ENCODE data around the gene TMEM72.

DNA sequence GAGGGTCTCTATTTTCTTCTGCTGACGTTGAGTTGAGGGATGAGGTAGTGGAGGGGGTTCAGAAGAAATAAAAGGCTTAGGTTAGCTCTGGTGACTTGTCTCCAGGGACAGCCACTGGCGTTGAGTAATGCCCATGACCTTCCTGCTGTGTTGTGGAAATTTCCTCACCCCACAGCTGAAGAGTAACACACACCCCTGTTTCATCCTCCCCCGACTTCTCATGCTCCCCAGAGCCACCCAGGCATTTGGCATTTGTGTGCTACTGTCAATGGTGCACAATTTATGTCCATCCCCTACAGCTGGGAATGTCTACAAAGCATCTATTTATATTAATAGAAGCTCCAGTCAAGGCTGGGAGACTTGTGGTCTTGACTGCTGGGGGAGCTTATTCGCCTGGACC lies 4.7 kb upstream of the TMEM72 start:
- TF ChIP-seq, protein P1, sequence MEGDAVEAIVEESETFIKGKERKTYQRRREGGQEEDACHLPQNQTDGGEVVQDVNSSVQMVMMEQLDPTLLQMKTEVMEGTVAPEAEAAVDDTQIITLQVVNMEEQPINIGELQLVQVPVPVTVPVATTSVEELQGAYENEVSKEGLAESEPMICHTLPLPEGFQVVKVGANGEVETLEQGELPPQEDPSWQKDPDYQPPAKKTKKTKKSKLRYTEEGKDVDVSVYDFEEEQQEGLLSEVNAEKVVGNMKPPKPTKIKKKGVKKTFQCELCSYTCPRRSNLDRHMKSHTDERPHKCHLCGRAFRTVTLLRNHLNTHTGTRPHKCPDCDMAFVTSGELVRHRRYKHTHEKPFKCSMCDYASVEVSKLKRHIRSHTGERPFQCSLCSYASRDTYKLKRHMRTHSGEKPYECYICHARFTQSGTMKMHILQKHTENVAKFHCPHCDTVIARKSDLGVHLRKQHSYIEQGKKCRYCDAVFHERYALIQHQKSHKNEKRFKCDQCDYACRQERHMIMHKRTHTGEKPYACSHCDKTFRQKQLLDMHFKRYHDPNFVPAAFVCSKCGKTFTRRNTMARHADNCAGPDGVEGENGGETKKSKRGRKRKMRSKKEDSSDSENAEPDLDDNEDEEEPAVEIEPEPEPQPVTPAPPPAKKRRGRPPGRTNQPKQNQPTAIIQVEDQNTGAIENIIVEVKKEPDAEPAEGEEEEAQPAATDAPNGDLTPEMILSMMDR (IDR thresholded peaks at IDR 0.05) = no peak
- no peak for TF ChIP-seq POLR2AphosphoS5 (IDR thresholded peaks at IDR 0.05)
- no peak for TF ChIP-seq EP300 (IDR thresholded peaks at IDR 0.05)
